GM19025 (cell line): ENCODE results near the gene ZFYVE28.

Source experiments
- ATAC-seq: cut with Tn5 transposase; IDR thresholded peaks from one replicate; pipeline ENCODE4 v1.9.1; 2021; ENCODE audit warnings: mild to moderate bottlenecking, low read depth, moderate library complexity; ENCODE audit not compliant: unreplicated experiment

The ZFYVE28 gene

GRCh38 chr4:2356123-2357069 lies 62.0 kb downstream of the ZFYVE28 start:
- no peak for ATAC-seq

- no peak for ATAC-seq
These were observed 63.7 kb downstream of the ZFYVE28 start for GRCh38 chr4:2354760-2355159.

GRCh38 chr4:2354118-2354517 lies 64.3 kb downstream of the ZFYVE28 start:
- no peak for ATAC-seq

- no peak for ATAC-seq
These were observed 65.0 kb downstream of the ZFYVE28 start for GRCh38 chr4:2353222-2354107.

DNA sequence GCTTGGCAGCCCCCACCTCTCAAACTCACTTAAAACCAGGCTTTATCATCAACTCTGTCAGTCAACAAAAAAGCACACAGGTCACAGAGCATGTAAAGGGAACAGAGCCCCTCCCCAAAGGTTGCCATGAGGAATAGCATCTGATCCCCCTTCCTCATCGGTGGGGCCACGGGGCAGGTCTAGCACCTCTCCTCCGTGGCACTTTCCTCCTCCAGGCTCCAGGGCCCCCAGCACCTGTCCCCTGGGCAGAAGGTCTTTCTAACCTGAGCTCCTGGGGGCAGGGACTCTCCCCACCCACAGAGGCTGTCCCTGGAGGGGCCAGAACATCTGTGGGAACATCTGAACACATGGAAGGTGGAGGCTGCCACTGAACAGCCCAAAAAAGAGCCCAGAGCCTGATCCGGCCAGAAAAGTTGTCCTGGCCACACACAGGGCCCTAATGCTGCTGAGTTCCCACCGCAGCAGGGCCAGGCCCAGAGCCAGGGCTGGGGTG lies 65.7 kb downstream of the ZFYVE28 start:
- ATAC-seq: no peak

DNA sequence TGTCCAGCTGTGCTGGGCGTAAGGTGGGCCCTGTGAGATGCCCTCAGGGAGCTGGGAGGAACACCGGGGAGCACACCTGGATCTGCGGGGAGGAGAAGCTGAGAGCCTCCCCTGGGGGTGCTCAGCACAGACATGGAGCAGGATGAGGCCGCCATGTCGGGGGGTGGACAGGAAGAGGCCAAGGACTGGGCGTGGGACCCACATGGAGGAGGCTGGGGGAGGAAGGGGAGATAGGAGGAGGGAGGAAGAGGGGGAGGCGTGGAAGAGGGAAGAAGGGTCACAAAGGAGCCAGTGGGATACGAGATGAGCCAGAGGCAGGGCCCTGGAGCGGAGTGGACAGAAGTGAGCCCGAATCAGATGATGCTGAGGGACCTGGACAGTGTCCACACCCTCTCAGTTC lies 66.3 kb downstream of the ZFYVE28 start:
- ATAC-seq: no peak

DNA sequence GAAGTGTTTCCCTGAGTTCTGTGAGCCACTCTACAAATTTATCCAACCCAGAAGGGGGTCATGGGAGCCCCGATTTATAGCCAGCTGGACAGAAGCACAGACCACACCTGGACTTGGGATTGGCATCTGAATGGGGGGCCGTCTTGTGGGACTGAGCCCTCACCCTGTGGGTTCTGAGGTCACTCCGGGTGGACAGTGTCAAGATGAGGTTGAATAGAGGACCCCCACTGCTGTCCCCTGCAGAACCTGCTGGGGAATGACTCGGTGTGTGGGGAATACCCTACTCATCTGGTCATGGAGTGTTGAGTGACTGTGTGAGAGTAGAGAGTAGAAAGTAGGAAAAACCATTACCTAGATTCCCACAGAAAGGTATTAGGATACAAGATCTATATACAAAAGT lies 67.5 kb downstream of the ZFYVE28 start:
- no peak for ATAC-seq

DNA sequence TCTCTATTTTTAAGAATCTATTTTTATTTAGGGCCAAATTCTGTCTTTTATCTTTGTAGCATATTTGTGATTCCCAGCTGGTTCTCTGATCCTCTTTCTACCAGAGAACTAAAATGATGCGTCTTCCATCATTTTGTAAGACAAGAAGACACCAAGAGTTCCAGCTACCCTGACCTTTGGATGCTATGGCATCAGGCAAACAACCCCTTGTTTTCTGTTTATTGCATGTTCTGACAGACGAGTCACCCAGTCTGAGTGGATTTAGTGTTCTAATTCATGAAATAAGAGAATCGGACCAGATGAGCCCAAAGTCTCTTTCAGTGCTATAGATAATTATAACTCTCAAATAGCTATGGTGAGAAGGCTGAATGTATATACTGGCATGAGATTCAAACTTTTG lies 69.7 kb downstream of the ZFYVE28 start:
- no peak for ATAC-seq

GRCh38 chr4:2347190-2347589 lies 71.3 kb downstream of the ZFYVE28 start:
- no peak for ATAC-seq

GRCh38 chr4:2343476-2343875 lies 75.0 kb downstream of the ZFYVE28 start:
- ATAC-seq: no peak

DNA sequence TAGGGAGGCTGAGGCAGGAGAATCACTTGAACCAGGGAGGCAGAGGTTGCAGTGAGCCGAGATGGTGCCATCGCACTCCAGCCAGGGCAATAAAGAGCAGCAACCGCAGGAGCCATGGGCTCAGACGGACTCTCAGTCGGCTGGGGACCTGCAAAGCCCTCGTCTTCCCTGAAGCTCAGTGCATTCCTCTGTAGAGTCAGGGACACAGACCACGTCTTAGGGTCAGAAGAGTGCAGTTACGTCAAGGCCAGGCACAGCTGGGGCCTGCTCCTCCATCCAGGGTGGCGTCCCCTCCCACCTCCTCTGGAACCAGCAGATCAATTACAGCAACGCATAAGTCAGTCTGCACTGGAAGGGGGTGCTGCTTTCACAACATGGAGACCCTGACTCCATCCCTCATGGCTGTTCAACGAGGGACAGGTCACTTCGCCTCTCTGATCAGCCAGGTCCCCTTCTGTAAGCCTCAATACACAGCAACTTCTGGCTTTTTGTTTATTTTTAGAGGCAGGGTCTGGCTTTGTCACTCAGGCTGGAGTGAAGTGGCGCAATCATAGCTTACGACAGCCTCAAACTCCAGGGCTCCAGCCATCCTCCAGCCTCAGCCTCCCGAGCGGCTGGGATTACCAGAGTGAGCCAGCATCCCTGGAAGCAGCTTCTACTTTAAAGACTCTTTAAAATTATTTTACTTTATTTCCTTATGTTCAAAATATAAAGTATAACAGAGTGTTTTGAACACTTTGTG lies 76.4 kb downstream of the ZFYVE28 start:
- ATAC-seq: no peak

DNA sequence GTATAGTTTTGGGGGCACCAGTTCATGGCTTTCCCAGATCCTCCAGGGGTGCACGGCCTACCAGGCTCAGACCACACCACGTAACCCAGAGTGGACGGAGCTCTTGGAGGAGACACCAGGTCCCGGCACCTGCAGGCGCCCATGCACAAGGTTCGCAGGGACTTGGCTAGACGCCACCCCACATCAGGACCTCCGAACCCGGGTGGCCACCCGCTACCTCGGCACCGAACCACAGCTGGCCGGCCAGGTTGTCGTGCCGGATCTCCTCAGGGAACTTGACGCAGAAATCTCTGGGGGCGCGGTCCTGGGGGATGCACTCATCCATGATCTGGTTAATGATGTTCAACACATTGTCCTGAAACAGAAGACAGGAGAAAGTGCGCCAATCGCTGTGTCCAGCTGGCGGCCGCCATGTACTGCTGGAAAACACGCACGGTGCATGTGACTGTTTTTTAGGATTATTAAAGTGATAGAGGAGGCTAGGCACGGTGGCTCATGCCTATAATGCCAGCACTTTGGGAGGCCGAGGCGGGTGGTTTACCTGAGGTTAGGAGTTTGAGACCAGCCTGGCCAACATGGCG lies 77.1 kb downstream of the ZFYVE28 start:
- ATAC-seq: no peak

DNA sequence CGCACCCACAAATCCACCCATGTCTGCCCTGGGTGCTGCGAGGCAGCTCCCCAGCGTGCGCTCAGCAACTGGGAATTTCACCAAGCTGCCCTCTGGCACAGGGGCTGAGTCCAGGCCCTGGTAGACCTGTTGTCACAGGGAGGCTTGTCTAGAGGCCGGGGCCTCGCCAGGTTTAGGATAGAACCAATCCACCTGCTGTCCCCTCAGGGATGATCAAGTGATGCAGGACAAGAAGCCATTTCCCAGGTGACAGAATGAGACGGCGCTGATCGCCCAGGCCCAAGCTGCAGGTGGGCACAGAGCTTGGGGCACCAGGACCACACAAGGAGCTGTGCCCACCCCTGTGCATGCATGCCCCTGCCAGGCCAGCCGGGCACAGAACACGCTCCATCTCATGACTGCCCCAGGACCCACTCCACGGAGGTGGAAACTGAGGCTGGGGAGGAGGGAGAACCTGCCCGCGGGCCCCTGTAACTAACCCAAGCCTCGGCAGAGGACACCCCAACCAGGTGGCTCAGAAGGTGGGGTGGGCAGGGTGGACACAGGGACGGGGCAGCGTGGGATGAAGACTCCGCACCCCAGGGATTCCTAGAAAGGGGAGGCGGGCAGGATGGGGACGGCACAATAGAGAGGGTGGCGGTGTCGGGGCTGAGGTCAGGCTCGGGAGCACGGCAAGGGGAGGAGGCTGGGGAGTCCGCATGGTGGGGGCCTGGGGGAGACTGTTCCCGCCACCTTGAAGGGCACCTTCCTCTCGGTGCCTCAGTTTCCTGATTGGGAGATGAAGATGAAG lies 78.0 kb downstream of the ZFYVE28 start:
- no peak for ATAC-seq

DNA sequence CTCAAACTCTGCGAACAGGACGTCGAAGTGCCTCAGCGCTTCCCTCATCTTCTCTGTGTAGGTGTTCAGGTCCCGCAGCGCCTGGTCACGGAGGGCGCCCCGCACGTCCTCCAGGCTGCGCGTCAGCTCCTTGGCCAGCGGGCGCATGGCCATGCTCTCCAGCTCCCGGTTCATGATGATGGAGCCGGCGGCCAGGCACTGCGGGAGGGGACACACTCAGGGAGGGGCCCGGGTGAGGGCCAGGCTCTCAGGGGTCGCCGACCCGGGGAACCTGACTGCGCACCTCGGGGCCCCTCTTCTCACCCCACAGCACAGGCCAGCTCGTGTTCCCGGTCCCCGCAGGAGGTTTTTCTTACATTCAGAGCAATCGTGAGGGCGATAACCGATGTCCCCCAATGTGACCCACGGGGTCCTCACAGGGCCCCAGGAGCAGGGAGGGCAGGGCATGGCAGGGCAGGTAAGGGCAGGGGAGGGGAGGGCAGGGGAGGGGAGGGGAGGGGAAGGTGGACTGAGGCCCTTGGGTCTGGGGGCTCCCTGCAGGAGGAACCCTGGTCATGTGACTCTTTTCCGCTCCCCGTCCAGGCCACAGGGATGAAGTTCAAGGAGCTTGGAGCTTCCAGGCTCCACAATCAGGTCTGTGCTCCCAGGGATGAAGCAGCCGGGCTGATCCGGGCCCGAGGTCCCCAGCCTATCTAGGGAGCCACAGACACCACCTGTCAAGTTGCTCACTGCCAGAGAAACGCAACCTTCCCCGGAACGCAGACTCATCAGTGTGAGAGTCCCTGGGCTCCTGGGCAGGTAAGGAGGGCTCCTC lies 78.8 kb downstream of the ZFYVE28 start:
- no peak for ATAC-seq

DNA sequence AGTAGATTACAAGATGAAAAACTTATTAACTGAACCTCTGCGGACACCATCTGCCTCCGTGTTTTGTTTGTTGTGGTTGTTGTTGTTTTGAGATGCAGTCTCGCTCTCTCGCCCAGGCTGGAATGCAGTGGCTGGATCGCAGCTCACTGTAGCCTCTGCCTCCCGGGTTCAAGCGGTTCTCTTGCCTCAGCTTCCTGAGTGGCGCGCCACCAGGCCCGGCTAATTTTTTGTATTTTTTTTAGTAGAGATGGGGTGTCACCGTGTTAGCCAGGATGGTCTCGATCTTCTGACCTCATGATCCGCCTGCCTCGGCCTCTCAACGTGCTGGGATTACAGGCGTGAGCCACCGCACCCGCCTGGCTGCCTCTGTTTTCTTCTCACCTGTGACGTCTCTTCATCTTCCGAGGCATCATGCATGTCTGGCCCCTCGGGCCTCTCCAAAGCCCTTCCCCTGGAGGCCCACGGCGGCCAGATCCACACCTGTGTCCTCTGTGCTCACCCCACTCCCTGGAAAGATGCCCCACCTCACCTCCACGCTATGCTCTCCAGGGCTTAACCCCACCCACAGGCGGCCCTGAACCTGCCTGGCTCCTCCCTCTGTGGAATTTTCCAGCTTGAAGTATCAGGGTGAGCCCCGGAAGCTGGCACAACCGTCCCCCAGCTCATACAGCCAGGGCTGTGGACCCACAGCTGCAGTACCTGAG lies 79.5 kb downstream of the ZFYVE28 start:
- no peak for ATAC-seq

DNA sequence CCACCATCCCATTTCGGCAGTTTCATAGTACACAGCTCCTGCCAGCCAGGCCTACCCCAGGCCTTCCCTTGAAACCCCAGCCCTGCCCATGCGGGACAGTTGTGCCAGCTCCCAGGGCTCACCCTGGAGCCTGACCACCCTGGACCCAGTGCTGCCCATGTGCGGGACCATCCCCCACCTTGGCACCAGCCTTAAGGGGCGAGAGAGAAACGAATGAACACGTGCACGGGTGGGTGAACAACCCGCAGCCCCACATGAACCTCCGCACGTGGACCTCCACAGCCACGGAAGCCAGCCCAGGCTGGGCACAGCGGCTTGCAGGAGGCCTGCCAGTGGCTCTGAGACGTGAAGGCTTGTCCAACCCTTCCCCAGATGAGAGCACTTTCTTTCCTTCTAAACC lies 80.5 kb downstream of the ZFYVE28 start:
- no peak for ATAC-seq

DNA sequence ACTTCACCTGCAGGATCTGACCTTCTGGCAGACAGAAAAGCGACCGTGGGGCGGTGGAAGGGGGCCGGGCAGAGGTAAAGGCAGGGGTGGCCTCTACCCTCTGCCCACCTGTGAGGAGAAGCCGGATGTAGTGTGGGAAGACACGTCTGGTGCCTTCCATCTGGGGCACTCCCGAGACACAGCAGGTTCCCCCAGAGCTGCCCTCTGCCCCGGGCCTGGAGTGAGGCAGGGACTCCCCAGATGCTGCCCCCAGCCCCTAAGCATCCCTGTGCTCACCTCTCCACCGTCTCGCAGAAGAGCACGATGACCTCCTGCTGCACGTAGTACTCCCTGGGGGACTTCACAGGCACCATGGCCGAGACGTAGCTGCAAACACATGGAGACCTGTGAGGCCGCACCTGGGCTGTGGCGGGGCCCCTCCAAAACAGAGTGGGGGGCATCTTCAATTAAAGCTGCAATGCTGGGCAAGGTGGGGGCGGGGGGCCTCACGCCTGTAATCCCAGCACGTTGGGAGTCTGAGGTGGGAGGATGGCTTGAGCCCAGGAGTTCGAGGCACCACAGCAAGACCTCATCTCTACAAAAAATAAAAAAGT lies 81.2 kb downstream of the ZFYVE28 start:
- ATAC-seq: no peak

DNA sequence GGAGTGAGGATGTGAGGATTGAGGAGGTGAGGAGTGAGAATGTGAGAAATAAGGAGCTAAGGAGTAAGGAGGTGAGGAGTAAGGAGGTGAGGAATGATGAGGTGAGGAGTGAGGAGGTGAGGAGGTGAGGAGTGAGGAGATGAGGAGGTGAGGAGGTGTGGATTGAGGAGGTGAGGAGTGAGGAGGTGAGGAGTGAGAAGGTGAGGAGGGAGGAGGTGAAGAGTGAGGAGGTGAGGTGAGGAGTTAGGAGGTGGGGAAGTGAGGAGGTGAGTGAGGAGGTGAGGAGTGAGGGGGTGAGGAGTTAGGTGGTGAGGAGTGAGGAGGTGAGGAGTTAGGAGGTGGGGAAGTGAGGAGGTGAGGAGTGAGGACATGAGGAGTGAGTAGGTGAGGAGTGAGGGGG lies 81.8 kb downstream of the ZFYVE28 start:
- no peak for ATAC-seq
